Osteocyte (in vitro differentiated cells): Measurements from ENCODE around the gene CCDC60. TPM values are rescaled to one million over a fixed set of nuclear protein-coding genes. Genes with fewer than 3 reads are reported as not detected.

Experiments
- DNase-seq: peaks from one replicate; pipeline ENCODE4 v3.0.0; 2021; ENCODE audit warnings: mixed read lengths; ENCODE audit not compliant: unreplicated experiment; ENCODE audit errors: extremely low spot score
- H3K27ac Mint-ChIP-seq: one replicate; pipeline ENCODE4 v1.8.0; 2021; ENCODE audit warnings: mild to moderate bottlenecking, mixed read lengths; ENCODE audit not compliant: unreplicated experiment
- H3K27me3 Mint-ChIP-seq: one replicate; pipeline ENCODE4 v1.8.0; 2021; ENCODE audit warnings: mixed read lengths; ENCODE audit not compliant: unreplicated experiment
- H3K36me3 Mint-ChIP-seq: one replicate; pipeline ENCODE4 v1.8.0; 2021; ENCODE audit warnings: mixed read lengths; ENCODE audit not compliant: unreplicated experiment
- H3K4me1 Mint-ChIP-seq: one replicate; pipeline ENCODE4 v1.8.0; 2021; ENCODE audit warnings: mixed read lengths; ENCODE audit not compliant: unreplicated experiment
- H3K4me3 Mint-ChIP-seq: one replicate; pipeline ENCODE4 v1.8.0; 2021; ENCODE audit warnings: mild to moderate bottlenecking, moderate library complexity, mixed read lengths; ENCODE audit not compliant: unreplicated experiment
- H3K9me3 Mint-ChIP-seq: one replicate; pipeline ENCODE4 v1.8.0; 2021; ENCODE audit warnings: mixed read lengths; ENCODE audit not compliant: unreplicated experiment
- CTCF ChIP-seq: fragments of 200-600 bp; sonication (generic); IDR thresholded peaks from 2 replicates; pipeline ENCODE4 v1.5.0; 2021; ENCODE audit warnings: antibody characterized with exemption, mild to moderate bottlenecking, moderate library complexity
- total RNA-seq: library from RNA; stranded (reverse); gene quantifications from 2 replicates; pipeline ENCODE4 v1.2.1, GENCODE V29; 2021

CCDC60 gene
- total RNA-seq, 1 donor from 2014 or later = not detected

- Mint-ChIP-seq H3K27me3 (no peaks in the 10 kb centered on the region), H3K9me3 (peaks cover 13% of the 10 kb centered on the region), H3K4me3 (no peak overlapping the region), H3K4me1 (no peaks in the 10 kb centered on the region), H3K27ac (no peak overlapping the region), H3K36me3 (no peaks in the 10 kb centered on the region)
- no peak for TF ChIP-seq CTCF
- no peak for DNase-seq
Measured at GRCh38 chr12:119398190-119398589, 63.7 kb downstream of the CCDC60 start.

GRCh38 chr12:119399301-119399700 is 64.8 kb downstream of the CCDC60 start:
- H3K36me3 Mint-ChIP-seq = no peaks in the 10 kb centered on the region
- peaks cover 13% of the 10 kb centered on the region for H3K9me3 Mint-ChIP-seq
- TF ChIP-seq CTCF = no peak
- no peaks in the 10 kb centered on the region for H3K4me1 Mint-ChIP-seq
- no peaks in the 10 kb centered on the region for H3K27me3 Mint-ChIP-seq
- no peak overlapping the region for H3K27ac Mint-ChIP-seq
- no peak for DNase-seq
- H3K4me3 Mint-ChIP-seq = no peak overlapping the region

- TF ChIP-seq CTCF = no peak
- Mint-ChIP-seq H3K4me3 (no peak overlapping the region), H3K27me3 (no peaks in the 10 kb centered on the region), H3K36me3 (no peaks in the 10 kb centered on the region), H3K27ac (no peak overlapping the region), H3K4me1 (no peaks in the 10 kb centered on the region), H3K9me3 (peaks cover 11% of the 10 kb centered on the region)
- DNase-seq = no peak
Measured at GRCh38 chr12:119406308-119406707, 71.8 kb downstream of the CCDC60 start.

- TF ChIP-seq CTCF = no peak
- no peak overlapping the region for H3K4me3 Mint-ChIP-seq
Measured at GRCh38 chr12:119406811-119407210, 72.3 kb downstream of the CCDC60 start.

GRCh38 chr12:119409043-119409442 is 74.5 kb downstream of the CCDC60 start:
- Mint-ChIP-seq H3K4me1 (no peaks in the 10 kb centered on the region), H3K36me3 (no peaks in the 10 kb centered on the region), H3K27me3 (no peaks in the 10 kb centered on the region), H3K9me3 (no peaks in the 10 kb centered on the region), H3K4me3 (no peak overlapping the region), H3K27ac (no peak overlapping the region)
- no peak for DNase-seq
- no peak for TF ChIP-seq CTCF

More at GRCh38 chr12:119406811-119407210, 72.3 kb downstream of the CCDC60 start:
- Mint-ChIP-seq H3K27me3 (no peaks in the 10 kb centered on the region), H3K36me3 (no peaks in the 10 kb centered on the region), H3K9me3 (peaks cover 7% of the 10 kb centered on the region), H3K27ac (no peak overlapping the region), H3K4me1 (no peaks in the 10 kb centered on the region)
- no peak for DNase-seq
